GM10266 (cell line): Measurements from ENCODE around the gene HEATR5A.
"Not testable (repeated sequence)": the region's sequence is repeated elsewhere in the genome, so short reads cannot be mapped to it uniquely, and the experiment has no call there.

Experiments
- DNase-seq: peaks from one replicate; pipeline ENCODE4 v3.0.0; 2012; ENCODE audit errors: extremely low spot score
- TF ChIP-seq, protein P1 (sequence below): IDR thresholded peaks from 2 replicates; pipeline ENCODE4 v1.5.1; 2012; ENCODE audit warnings: mild to moderate bottlenecking, low read depth; ENCODE audit not compliant: control insufficient read depth, insufficient read depth; ENCODE audit errors: missing control alignments

HEATR5A gene

DNA sequence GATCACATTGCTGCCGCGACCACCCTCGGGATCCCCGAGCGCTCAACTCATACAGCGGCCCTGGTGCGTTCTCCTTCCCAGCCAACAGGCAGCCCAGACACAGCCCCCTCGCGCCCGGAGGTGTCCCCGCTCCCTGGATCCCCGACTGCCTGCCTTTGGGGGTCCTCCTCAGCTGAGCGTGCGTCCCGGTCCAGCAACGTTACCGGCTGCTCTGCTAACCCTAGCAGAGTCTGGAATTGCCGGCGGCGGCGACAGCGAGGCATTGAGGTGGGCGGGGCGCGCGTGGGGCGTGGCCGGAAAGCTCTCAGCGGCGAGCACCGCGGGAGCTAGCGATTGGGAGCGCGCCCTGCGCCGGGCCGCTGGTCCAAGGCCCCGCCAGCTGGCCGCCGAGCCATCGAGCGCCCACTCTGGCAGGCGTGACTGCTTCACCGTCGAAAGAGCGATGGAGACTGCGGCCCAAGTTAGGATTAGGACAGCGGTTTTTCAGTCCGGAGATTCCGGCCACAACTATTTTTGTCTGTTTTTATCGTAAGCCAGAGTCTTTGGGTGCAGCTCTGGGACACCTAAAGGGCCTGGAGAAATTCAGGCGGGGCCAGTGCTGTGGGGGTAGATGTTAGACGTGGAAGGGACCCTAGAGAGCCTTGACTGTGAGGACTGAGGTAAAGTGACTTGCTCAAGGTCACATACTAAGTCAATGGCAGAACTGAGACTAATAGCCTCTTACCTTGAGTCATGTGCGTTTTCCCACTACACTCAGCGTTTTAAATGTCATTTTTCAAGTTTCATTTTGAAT, at the start of gene HEATR5A:
Gene HEATR5A (minus strand): TSS at position 232 of the 793 bp plus-strand sequence. CDS start 17,575 bp downstream, outside the sequence.
- peak; percentile 95 for DNase-seq
- TF ChIP-seq, protein P1, sequence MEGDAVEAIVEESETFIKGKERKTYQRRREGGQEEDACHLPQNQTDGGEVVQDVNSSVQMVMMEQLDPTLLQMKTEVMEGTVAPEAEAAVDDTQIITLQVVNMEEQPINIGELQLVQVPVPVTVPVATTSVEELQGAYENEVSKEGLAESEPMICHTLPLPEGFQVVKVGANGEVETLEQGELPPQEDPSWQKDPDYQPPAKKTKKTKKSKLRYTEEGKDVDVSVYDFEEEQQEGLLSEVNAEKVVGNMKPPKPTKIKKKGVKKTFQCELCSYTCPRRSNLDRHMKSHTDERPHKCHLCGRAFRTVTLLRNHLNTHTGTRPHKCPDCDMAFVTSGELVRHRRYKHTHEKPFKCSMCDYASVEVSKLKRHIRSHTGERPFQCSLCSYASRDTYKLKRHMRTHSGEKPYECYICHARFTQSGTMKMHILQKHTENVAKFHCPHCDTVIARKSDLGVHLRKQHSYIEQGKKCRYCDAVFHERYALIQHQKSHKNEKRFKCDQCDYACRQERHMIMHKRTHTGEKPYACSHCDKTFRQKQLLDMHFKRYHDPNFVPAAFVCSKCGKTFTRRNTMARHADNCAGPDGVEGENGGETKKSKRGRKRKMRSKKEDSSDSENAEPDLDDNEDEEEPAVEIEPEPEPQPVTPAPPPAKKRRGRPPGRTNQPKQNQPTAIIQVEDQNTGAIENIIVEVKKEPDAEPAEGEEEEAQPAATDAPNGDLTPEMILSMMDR: peak; percentile 48

DNA sequence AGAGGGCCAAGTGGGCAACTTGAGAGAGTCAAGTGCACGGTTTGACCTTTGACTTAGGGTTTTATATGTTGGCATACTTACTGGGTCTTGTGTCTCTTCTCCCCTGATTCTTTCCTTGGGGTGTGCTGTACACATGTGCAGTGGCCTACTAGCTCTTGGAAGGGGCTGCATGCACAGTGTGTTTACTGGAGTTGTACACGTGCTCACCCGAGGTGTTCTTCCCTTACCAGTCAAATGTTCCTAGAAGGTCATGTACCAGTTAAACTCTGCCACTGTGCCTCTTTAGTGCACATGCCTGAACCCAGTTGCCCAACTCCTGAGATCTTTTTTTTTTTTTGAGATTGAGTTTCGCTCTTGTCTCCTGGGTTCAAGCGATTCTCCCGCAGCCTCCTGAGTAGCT, 46.2 kb upstream of the HEATR5A start:
- TF ChIP-seq, protein P1: no peak
- no peak for DNase-seq

DNA sequence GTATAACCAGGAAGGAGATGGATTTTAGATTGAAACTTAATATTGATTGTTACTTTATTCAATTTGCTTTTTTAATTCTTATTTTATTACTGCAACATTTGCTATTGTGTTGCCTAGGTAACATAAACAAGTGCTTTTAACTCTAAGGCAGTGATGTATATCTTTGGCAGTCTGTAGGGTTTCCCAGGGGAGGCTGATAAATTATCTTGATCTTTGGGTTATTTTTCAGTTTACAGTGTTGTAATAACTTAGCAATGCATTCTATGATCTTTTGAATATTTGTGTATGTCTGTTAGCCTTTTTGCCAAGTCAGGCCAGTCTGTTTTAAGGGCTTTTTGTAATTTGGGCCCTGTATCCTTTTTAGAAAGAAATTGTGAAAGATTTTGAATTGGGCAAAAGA, 44.8 kb upstream of the HEATR5A start:
- TF ChIP-seq, protein P1: no peak
- no peak for DNase-seq

DNA sequence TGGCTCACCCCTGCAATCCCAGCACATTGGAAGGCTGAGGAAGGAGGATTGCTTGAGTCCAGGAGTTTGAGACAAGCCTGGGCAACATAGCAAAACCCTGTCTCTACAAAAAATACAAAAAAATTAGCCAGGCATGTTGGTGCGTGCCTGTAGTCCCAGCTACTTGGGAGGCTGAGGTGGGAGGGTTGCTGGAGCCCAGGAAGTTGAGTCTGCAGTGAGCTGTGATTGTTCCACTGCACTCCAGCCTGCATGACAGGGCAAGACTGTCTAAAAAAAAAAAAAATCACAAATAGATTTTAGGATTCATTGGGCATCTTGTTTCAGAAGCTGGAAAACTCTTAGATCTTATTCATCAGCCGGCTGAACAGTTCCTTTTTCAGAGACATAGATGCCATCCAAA, 42.1 kb upstream of the HEATR5A start:
- not testable (repeated sequence) for DNase-seq

DNA sequence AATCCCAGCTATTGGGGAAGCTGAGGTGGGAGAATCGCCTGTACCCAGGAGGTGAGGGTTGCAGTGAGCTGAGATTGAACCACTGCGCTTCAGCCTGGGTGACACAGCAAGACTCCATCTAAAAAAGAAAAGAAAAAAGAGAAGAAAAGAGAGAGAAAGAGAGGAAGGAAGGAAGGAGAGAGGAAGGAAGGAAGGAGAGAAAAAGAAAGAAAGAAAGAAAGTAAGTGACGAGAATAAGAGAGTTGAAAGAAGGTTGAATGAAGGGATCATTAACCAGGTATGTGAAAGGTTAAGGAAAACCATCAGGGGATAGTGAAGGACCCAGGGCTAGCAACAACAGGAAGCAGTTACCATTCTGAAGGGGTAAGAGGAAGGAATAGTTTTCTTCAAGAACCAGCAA, 41.2 kb upstream of the HEATR5A start:
- DNase-seq: no peak
- TF ChIP-seq, protein P1: no peak

DNA sequence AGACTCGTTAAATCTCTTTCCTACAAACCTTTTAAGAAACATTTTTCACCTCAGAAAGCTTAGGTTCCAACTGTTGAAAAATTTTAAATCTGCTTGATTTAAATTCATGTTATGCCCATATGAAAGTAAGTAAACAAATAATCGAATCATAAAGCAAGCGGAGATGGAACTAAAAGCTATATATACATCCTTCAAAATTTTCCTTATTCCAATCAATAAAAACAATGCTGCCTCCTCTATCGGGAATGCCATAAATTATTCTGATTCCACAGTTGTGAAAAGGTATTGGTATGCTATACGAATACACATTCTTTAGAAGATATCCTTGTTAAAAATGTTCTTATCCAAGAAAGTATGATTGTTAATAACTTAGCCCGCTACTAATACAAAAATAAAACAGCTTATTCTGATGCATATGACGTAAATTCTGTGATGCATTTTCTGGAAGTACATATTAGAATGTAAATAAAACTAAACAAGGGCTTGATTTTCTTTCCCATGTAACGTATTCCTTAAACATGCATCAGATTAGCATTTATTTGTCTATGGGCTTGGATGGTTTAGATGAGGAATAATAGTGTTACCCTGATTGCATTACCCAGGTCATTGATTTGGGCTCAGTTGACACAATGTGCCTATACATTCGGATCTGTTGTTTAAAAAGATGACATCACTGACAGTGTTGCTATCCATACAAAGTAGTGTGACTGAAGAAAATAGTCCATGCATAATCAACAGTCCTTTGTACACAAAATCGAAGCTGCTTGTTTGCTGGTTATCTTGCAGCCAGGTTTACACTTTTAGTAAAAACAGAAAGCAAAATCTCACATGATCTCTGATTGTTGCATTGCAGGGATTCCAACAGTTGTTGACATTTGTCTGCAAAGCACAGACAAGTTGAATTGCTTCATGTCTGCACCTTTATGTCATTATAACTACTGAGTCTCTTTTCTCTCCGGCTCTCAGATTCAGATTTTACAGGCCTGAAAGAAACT, 37.6 kb upstream of the HEATR5A start:
- DNase-seq: no peak
- TF ChIP-seq, protein P1: no peak

DNA sequence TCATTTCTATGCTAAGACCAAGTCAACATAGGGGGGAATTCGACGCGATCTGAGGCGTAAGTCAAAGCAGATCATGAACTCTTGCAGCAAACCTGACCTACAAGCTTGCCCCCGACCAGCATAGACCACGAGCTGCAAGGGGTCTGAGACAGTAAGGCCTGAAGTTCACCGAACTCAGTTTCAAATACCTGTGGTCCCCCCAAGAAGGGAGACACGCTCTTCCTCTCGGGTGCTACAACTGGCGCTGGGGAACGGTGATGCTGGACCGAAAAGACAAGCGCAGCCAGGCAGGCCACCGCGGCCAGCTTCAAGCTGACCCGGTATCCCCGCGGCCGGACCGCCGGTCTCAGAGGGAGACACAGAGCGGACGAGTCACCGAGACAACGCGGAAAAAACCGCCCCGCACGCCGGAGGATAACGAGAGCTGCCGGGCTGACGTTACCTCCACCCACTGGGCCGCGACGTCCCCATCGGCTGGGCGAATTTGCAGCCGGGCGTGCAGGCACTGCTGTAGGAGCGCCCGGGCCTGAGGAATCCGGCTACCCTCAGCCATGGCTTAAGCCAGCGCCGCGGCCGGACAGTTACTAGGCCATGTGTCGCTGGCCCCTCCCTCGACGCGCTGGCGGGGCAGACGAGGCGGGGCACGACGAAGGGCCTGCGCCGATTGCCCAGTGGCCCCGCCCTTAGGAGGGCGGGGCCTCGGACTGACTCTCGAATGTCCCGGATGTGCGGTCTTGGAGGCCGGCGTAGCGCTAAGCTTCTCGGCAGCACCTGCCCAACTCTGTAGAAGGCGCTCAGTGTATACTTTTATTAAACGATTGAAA, 36.7 kb upstream of the HEATR5A start, which contains the start of gene DTD2:
Gene DTD2 (minus strand): TSS at position 666 of the 824 bp plus-strand sequence. CDS start 113 bp downstream, at position 553.
- DNase-seq: peak; percentile 92
- TF ChIP-seq, protein P1: peak; percentile 11
